SK-N-SH treated with all-trans-retinoic acid at 6 μM for 48 hours (cell line): ENCODE measurements around the gene NOM1.

Experiments used
- ESRRG ChIP-seq: fragments of 250-450 bp; sonication (Bioruptor Pico); IDR thresholded peaks from 2 replicates; pipeline ENCODE4 v1.6.1; 2021; ENCODE audit warnings: mild to moderate bottlenecking
- GLIS3 ChIP-seq: fragments of 250-450 bp; sonication (Bioruptor Pico); IDR thresholded peaks from 2 replicates; pipeline ENCODE4 v1.5.0; 2020; ENCODE audit warnings: mild to moderate bottlenecking, moderate library complexity
- ISL1 ChIP-seq: fragments of 250-450 bp; sonication (Bioruptor Pico); IDR thresholded peaks from 2 replicates; pipeline ENCODE4 v2.1.2; 2022; ENCODE audit warnings: mild to moderate bottlenecking, moderate library complexity
- OSR1 ChIP-seq: fragments of 250-450 bp; sonication (Bioruptor Pico); IDR thresholded peaks from 2 replicates; pipeline ENCODE4 v1.8.0; 2022; ENCODE audit warnings: moderate library complexity, mild to moderate bottlenecking, inconsistent platforms
- RARB ChIP-seq: fragments of 250-450 bp; sonication (Bioruptor Pico); IDR thresholded peaks from 2 replicates; pipeline ENCODE4 v1.8.0; 2021; ENCODE audit warnings: mild to moderate bottlenecking, moderate library complexity
- ZFP3 ChIP-seq: fragments of 250-450 bp; sonication (Bioruptor Pico); IDR thresholded peaks from 2 replicates; pipeline ENCODE4 v1.5.0; 2020; ENCODE audit warnings: mild to moderate bottlenecking, moderate library complexity
- ZFP30 ChIP-seq: fragments of 450-650 bp; formaldehyde crosslinking; IDR thresholded peaks from 2 replicates; pipeline ENCODE4 v1.5.0; 2022; ENCODE audit warnings: mild to moderate bottlenecking, moderate library complexity
- ZNF565 ChIP-seq: fragments of 450-650 bp; formaldehyde crosslinking; conservative IDR thresholded peaks from 2 replicates; pipeline ENCODE4 v1.5.0; 2020; ENCODE audit warnings: low read depth, mild to moderate bottlenecking, moderate library complexity
- ZNF70 ChIP-seq: fragments of 450-650 bp; formaldehyde crosslinking; IDR thresholded peaks from 2 replicates; pipeline ENCODE4 v1.5.0; 2020; ENCODE audit warnings: mild to moderate bottlenecking, moderate library complexity
- ZNF8 ChIP-seq: fragments of 450-650 bp; formaldehyde crosslinking; IDR thresholded peaks from 2 replicates; pipeline ENCODE4 v1.5.0; 2020; ENCODE audit warnings: mild to moderate bottlenecking, moderate library complexity
- TF ChIP-seq, protein P1 (sequence below): fragments of 250-450 bp; sonication (Bioruptor Pico); IDR thresholded peaks from 2 replicates; pipeline ENCODE4 v1.5.1; 2020; ENCODE audit warnings: low read depth, mild to moderate bottlenecking, moderate library complexity
- TF ChIP-seq, protein P2 (sequence below): fragments of 250-450 bp; sonication (Bioruptor Pico); IDR thresholded peaks from 2 replicates; pipeline ENCODE4 v1.5.1; 2021; ENCODE audit warnings: mild to moderate bottlenecking, moderate library complexity
- TF ChIP-seq, protein P3 (sequence below): fragments of 250-450 bp; sonication (Bioruptor Pico); IDR thresholded peaks from 2 replicates; pipeline ENCODE4 v1.5.0; 2020; ENCODE audit warnings: mild to moderate bottlenecking, moderate library complexity
- TF ChIP-seq, protein P4 (sequence below): fragments of 250-450 bp; sonication (Bioruptor Pico); IDR thresholded peaks from 2 replicates; pipeline ENCODE4 v1.8.0; 2020; ENCODE audit warnings: mild to moderate bottlenecking, moderate library complexity, borderline replicate concordance

DNA sequence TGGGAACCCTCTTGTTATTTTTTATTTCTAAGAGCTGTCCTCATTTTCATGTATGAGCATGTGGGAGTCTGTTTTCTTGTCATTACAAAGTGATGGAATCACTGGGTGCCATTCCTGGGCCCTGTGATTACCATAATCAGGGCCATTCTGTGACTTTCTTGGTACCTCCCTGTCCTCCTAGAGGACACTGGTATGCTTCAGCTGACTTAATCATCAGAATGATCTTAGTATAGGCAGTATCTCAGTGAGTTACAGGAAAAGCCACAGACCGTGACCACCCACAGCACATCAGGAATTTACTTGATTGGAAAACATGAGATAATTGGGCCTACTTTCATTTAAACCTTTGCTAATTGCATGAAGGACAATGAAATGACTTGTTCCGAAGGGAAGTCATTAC, 7.2 kb downstream of the NOM1 start:
- TF ChIP-seq, protein P1, sequence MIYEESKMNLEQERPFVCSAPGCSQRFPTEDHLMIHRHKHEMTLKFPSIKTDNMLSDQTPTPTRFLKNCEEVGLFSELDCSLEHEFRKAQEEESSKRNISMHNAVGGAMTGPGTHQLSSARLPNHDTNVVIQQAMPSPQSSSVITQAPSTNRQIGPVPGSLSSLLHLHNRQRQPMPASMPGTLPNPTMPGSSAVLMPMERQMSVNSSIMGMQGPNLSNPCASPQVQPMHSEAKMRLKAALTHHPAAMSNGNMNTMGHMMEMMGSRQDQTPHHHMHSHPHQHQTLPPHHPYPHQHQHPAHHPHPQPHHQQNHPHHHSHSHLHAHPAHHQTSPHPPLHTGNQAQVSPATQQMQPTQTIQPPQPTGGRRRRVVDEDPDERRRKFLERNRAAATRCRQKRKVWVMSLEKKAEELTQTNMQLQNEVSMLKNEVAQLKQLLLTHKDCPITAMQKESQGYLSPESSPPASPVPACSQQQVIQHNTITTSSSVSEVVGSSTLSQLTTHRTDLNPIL (CRISPR knock-in tag) = no peak
- TF ChIP-seq OSR1 (CRISPR knock-in tag) (no peak), ZFP3 (CRISPR knock-in tag) (no peak), ZFP30 (CRISPR knock-in tag) (no peak), ZNF70 (CRISPR knock-in tag) (no peak), ISL1 (CRISPR knock-in tag) (no peak), ZNF8 (CRISPR knock-in tag) (no peak), ESRRG (no peak), ZNF565 (CRISPR knock-in tag) (no peak), GLIS3 (CRISPR knock-in tag) (no peak), RARB (CRISPR knock-in tag) (no peak)
- TF ChIP-seq, protein P2, sequence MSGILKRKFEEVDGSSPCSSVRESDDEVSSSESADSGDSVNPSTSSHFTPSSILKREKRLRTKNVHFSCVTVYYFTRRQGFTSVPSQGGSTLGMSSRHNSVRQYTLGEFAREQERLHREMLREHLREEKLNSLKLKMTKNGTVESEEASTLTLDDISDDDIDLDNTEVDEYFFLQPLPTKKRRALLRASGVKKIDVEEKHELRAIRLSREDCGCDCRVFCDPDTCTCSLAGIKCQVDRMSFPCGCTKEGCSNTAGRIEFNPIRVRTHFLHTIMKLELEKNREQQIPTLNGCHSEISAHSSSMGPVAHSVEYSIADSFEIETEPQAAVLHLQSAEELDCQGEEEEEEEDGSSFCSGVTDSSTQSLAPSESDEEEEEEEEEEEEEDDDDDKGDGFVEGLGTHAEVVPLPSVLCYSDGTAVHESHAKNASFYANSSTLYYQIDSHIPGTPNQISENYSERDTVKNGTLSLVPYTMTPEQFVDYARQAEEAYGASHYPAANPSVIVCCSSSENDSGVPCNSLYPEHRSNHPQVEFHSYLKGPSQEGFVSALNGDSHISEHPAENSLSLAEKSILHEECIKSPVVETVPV (CRISPR knock-in tag) = no peak
- TF ChIP-seq, protein P3, sequence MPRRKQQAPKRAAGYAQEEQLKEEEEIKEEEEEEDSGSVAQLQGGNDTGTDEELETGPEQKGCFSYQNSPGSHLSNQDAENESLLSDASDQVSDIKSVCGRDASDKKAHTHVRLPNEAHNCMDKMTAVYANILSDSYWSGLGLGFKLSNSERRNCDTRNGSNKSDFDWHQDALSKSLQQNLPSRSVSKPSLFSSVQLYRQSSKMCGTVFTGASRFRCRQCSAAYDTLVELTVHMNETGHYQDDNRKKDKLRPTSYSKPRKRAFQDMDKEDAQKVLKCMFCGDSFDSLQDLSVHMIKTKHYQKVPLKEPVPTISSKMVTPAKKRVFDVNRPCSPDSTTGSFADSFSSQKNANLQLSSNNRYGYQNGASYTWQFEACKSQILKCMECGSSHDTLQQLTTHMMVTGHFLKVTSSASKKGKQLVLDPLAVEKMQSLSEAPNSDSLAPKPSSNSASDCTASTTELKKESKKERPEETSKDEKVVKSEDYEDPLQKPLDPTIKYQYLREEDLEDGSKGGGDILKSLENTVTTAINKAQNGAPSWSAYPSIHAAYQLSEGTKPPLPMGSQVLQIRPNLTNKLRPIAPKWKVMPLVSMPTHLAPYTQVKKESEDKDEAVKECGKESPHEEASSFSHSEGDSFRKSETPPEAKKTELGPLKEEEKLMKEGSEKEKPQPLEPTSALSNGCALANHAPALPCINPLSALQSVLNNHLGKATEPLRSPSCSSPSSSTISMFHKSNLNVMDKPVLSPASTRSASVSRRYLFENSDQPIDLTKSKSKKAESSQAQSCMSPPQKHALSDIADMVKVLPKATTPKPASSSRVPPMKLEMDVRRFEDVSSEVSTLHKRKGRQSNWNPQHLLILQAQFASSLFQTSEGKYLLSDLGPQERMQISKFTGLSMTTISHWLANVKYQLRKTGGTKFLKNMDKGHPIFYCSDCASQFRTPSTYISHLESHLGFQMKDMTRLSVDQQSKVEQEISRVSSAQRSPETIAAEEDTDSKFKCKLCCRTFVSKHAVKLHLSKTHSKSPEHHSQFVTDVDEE (CRISPR knock-in tag) = no peak
- TF ChIP-seq, protein P4, sequence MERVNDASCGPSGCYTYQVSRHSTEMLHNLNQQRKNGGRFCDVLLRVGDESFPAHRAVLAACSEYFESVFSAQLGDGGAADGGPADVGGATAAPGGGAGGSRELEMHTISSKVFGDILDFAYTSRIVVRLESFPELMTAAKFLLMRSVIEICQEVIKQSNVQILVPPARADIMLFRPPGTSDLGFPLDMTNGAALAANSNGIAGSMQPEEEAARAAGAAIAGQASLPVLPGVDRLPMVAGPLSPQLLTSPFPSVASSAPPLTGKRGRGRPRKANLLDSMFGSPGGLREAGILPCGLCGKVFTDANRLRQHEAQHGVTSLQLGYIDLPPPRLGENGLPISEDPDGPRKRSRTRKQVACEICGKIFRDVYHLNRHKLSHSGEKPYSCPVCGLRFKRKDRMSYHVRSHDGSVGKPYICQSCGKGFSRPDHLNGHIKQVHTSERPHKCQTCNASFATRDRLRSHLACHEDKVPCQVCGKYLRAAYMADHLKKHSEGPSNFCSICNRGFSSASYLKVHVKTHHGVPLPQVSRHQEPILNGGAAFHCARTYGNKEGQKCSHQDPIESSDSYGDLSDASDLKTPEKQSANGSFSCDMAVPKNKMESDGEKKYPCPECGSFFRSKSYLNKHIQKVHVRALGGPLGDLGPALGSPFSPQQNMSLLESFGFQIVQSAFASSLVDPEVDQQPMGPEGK = no peak
